ENCODE results near the gene BIN2. TPM values are rescaled to one million over a fixed set of nuclear protein-coding genes. Genes with fewer than 3 reads are reported as not detected.
A peak's percentile ranks its signal among the peaks of the same experiment; 100 is the strongest.

BIN2 gene
- total RNA-seq, result 10 to 100 TPM; 39.5 to 41.7 TPM

DNA sequence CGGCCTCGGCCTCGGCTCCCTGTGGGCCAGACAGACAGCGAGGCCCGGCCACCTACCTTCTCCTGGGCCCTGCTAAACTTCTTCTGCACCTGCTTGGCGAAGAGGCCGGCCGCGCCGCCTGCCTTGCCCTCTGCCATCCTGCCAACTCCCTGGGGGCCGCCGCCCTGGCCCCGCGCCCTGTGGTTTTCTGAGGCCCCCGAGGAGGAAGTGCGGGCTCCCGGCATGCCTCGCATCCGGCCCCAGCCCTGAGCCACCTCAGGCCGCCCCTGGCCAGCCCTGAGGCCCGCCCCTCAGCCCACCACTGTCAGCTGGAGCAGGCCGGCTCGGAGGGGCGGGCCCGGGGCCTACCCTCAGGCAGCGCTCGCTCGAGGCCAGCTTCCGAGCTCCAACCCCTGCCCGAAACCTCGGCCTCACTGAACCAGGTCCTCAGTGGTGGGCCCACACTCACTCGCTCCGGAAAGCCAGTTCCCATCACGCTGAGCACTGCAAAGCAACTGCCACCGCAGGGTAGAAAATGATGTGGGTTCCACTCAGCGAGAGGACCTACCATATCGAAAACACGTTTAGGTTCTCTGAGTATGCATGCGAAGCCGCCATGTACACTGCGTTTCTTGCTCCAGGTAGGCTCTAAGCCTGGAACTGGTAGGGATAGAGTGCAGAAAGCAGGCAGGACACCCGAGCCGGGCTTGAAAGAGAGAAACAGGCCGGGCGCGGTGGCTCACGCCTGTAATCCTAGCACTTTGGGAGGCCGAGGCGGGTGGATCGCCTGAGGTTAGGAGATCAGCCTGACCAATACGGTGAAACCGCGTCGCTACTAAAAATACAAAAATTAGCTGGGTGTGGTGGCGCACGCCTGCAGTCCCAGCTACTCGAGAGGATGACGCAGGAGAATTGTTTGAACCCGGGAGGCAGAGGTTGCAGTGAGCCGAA is at the start of gene BIN2:
TSS of gene BIN2 (minus strand) at position 209 of the 930 bp plus-strand sequence. CDS start at position 137, 72 bp downstream.
- Mint-ChIP-seq H3K4me3 (peak within 1 kb of the TSS; percentile 91), H3K36me3 (ENCODE audit: low read depth) (peaks cover 24% of the 10 kb centered on the region), H3K27ac (peak within 1 kb of the TSS; percentile 98), H3K9me3 (no peaks in the 10 kb centered on the region), H3K4me1 (ENCODE audit: low read depth) (peaks cover 68% of the 10 kb centered on the region), H3K27me3 (no peaks in the 10 kb centered on the region)
- TF ChIP-seq, protein P1, sequence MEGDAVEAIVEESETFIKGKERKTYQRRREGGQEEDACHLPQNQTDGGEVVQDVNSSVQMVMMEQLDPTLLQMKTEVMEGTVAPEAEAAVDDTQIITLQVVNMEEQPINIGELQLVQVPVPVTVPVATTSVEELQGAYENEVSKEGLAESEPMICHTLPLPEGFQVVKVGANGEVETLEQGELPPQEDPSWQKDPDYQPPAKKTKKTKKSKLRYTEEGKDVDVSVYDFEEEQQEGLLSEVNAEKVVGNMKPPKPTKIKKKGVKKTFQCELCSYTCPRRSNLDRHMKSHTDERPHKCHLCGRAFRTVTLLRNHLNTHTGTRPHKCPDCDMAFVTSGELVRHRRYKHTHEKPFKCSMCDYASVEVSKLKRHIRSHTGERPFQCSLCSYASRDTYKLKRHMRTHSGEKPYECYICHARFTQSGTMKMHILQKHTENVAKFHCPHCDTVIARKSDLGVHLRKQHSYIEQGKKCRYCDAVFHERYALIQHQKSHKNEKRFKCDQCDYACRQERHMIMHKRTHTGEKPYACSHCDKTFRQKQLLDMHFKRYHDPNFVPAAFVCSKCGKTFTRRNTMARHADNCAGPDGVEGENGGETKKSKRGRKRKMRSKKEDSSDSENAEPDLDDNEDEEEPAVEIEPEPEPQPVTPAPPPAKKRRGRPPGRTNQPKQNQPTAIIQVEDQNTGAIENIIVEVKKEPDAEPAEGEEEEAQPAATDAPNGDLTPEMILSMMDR (IDR thresholded peaks at IDR 0.05), result no peak
- POLR2A ChIA-PET, result interaction anchor here (0.7 to 1.8 kb wide), 4 partner anchors 10 to 56 kb away, joined by 3 to 8 read pairs (median 4); no protein-coding TSS in a partner anchor
- intact Hi-C loops (cut with micrococcal nuclease), result no loop called here
- DNase-seq (peak; percentile 89), ATAC-seq (peak; percentile 81)
- CTCF ChIA-PET, result interaction anchor here (1.1 to 1.3 kb wide), 2 partner anchors 11 to 54 kb away, joined by 4 to 5 read pairs; partner anchors contain the start of gene SMAGP

GRCh38 chr12:51373187-51373586 is 49.2 kb upstream of the BIN2 start:
- Mint-ChIP-seq H3K9me3 (no peaks in the 10 kb centered on the region), H3K36me3 (ENCODE audit: low read depth) (peaks cover 56% of the 10 kb centered on the region), H3K27ac (no peak overlapping the region), H3K4me3 (no peak overlapping the region), H3K4me1 (ENCODE audit: low read depth) (peaks cover 49% of the 10 kb centered on the region), H3K27me3 (no peaks in the 10 kb centered on the region)
- TF ChIP-seq, protein P1 (IDR thresholded peaks at IDR 0.05), result no peak
- CTCF ChIA-PET, result interaction anchor here (0.7 to 1.2 kb wide), 3 partner anchors 10 to 48 kb away, joined by 3 to 4 read pairs (median 4); no protein-coding TSS in a partner anchor
- DNase-seq (no peak), ATAC-seq (no peak)
- POLR2A ChIA-PET, result interaction anchor here (1.7 to 4.6 kb wide), 2 partner anchors 11 to 17 kb away, joined by 4 to 30 read pairs; partner anchors contain the start of gene GALNT6
- intact Hi-C loops (cut with micrococcal nuclease), result no loop called here

- POLR2A ChIA-PET, result interaction anchor here (0.8 to 4.6 kb wide), 2 partner anchors 18 to 126 kb away, joined by 3 to 30 read pairs; partner anchors contain the start of gene GALNT6
- peaks cover 54% of the 10 kb centered on the region for H3K36me3 Mint-ChIP-seq (ENCODE audit: low read depth)
Observed at GRCh38 chr12:51372021-51372420, 48.0 kb upstream of the BIN2 start.

DNA sequence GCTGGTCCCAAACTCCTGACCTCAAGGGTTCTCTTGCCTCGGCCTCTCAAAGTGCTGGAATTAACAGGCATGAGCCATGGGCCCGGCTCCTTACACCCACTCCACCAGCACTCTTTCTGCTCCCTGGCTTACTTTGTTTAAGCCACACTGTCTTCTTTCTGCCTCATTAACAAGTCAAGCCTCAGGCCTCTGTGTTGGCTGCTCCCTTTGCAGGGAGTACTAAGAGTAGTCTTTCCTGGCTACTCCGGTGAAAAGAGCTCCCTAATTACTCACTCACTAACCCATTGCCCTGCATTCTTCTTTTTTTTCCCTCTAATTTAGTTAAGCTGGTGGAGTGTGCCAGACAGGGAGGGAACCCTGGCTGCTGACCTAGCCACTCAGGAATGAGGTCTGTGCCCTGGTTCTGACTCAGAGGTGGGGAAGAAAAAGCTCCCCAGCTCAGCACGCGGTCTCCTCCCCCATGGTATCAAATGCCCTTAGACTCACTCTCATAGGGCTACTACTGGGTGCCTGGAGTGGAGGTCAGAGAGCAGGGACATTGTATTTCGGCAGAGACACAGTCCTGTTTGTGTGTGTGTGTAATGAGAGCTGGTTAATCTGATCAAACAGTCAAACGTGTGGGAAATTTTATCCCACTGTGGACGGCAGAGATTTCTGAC is 47.5 kb upstream of the BIN2 start:
- DNase-seq (no peak), ATAC-seq (no peak)
- peaks cover 53% of the 10 kb centered on the region for H3K4me1 Mint-ChIP-seq (ENCODE audit: low read depth)
- POLR2A ChIA-PET, result interaction anchor here (0.8 to 4.6 kb wide), 2 partner anchors 19 to 126 kb away, joined by 3 to 30 read pairs; partner anchors contain the start of gene GALNT6
- peaks cover 50% of the 10 kb centered on the region for H3K36me3 Mint-ChIP-seq (ENCODE audit: low read depth)
- CTCF ChIA-PET, result interaction anchor here (0.6 to 1.5 kb wide), 6 partner anchors 9 to 600 kb away, joined by 3 to 4 read pairs (median 3); a partner anchor contains a TSS
- TF ChIP-seq, protein P1 (IDR thresholded peaks at IDR 0.05), result no peak
- H3K4me3 Mint-ChIP-seq, result no peak overlapping the region
- H3K9me3 Mint-ChIP-seq, result no peaks in the 10 kb centered on the region
- intact Hi-C loops (cut with micrococcal nuclease), result no loop called here
- H3K27me3 Mint-ChIP-seq, result no peaks in the 10 kb centered on the region
- peak overlapping the region; percentile 2 for H3K27ac Mint-ChIP-seq

More at GRCh38 chr12:51372021-51372420, 48.0 kb upstream of the BIN2 start:
- TF ChIP-seq, protein P1 (IDR thresholded peaks at IDR 0.05), result no peak
- H3K9me3 Mint-ChIP-seq, result no peaks in the 10 kb centered on the region
- no peaks in the 10 kb centered on the region for H3K27me3 Mint-ChIP-seq
- no peak overlapping the region for H3K4me3 Mint-ChIP-seq
- ATAC-seq, result no peak
- H3K27ac Mint-ChIP-seq, result no peak overlapping the region
- CTCF ChIA-PET, result interaction anchor here (0.6 to 1.5 kb wide), 8 partner anchors 9 to 599 kb away, joined by 3 to 4 read pairs (median 3); a partner anchor contains a TSS
- intact Hi-C loops (cut with micrococcal nuclease), result no loop called here
- no peak for DNase-seq
- H3K4me1 Mint-ChIP-seq (ENCODE audit: low read depth), result peaks cover 53% of the 10 kb centered on the region
